Measurements from ENCODE around the gene SMARCAD1. TPM values are rescaled to one million over a fixed set of nuclear protein-coding genes. Genes with fewer than 3 reads are reported as not detected.

The SMARCAD1 gene
- total and polyA plus RNA-seq, 9 of the 15 experiments (the other 6 are each of a cell fraction or from before 2014, with no cell fraction given), result 11.2 to 52.2 (median 34.6) TPM

DNA sequence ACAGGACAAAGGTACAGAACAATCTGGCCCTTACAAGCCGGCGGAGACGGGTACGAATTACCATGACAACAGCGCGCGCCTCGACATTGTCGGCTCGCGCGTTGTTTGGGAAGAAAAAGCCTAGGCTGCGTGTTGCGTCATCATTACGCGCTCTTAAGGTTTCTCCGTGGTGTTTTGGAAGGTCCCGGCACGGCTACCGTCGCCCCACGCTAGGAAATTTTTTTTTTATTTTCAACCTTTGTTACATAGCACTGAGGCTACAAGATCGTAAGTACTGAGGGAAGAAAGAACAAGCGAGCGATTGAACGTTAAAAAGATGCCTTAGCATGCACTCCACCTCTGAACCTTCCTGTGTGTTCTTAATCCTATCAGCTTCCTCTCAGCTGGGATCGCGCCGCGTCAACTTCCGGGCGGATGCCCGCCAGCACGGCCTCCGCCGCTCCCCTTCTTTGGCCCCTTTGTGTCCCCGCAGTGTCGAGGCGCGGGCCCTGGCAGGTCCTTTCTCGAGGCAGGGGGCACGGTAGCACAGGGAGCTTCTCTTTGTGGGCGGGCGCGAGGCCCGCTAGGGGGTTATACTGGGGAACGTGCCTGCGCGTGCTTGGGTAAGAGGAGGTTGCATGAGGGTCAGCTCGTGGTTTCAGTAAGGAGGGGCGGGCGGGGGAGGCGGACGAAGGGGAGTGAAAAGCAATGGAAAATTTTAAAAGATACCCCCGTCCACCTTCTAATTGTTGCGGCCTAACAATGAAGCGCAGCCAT lies at the start of gene SMARCAD1 (continued):
- TF ChIP-seq HDAC3 (IDR thresholded peaks at IDR 0.05; ENCODE audit: borderline replicate concordance, partially characterized antibody), result no peak
- TF ChIP-seq WHSC1 (IDR thresholded peaks at IDR 0.05; ENCODE audit: low read length), result no peak
- TF ChIP-seq, protein P1, sequence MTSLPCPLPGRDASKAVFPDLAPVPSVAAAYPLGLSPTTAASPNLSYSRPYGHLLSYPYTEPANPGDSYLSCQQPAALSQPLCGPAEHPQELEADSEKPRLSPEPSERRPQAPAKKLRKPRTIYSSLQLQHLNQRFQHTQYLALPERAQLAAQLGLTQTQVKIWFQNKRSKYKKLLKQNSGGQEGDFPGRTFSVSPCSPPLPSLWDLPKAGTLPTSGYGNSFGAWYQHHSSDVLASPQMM (CRISPR knock-in tag; IDR thresholded peaks at IDR 0.05), result no peak
- TF ChIP-seq NBN (IDR thresholded peaks at IDR 0.05; ENCODE audit: low read depth), result peak; percentile 84; the same call in 1 of the 2 replicates
- TF ChIP-seq ZSCAN29 (IDR thresholded peaks at IDR 0.05), result no peak
- no peak for TF ChIP-seq FOS (IDR thresholded peaks at IDR 0.05; ENCODE audit: extremely low read depth, insufficient read length)
- no peak for TF ChIP-seq MCM2 (IDR thresholded peaks at IDR 0.05; ENCODE audit: low read depth)
- TF ChIP-seq TCFL5 (CRISPR knock-in tag; conservative IDR thresholded peaks at IDR 0.05), result no peak
- TF ChIP-seq ZC3H8 (IDR thresholded peaks at IDR 0.05), result no peak
- TF ChIP-seq, protein P2, sequence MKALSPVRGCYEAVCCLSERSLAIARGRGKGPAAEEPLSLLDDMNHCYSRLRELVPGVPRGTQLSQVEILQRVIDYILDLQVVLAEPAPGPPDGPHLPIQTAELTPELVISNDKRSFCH (CRISPR knock-in tag; IDR thresholded peaks at IDR 0.05), result no peak
- TF ChIP-seq, protein P2 (tag; IDR thresholded peaks at IDR 0.05), result peak; percentile 49; the same call in 1 of the 2 replicates
- TF ChIP-seq ZNF507 (tag; conservative IDR thresholded peaks at IDR 0.05), result no peak
- no peak for TF ChIP-seq ZNF644 (tag; IDR thresholded peaks at IDR 0.05; ENCODE audit: low read depth)
- TF ChIP-seq, protein P3, sequence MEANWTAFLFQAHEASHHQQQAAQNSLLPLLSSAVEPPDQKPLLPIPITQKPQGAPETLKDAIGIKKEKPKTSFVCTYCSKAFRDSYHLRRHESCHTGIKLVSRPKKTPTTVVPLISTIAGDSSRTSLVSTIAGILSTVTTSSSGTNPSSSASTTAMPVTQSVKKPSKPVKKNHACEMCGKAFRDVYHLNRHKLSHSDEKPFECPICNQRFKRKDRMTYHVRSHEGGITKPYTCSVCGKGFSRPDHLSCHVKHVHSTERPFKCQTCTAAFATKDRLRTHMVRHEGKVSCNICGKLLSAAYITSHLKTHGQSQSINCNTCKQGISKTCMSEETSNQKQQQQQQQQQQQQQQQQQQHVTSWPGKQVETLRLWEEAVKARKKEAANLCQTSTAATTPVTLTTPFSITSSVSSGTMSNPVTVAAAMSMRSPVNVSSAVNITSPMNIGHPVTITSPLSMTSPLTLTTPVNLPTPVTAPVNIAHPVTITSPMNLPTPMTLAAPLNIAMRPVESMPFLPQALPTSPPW (CRISPR knock-in tag; IDR thresholded peaks at IDR 0.05), result peak; percentile 95
- TF ChIP-seq, protein P4, sequence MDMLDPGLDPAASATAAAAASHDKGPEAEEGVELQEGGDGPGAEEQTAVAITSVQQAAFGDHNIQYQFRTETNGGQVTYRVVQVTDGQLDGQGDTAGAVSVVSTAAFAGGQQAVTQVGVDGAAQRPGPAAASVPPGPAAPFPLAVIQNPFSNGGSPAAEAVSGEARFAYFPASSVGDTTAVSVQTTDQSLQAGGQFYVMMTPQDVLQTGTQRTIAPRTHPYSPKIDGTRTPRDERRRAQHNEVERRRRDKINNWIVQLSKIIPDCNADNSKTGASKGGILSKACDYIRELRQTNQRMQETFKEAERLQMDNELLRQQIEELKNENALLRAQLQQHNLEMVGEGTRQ (CRISPR knock-in tag; IDR thresholded peaks at IDR 0.05), result no peak
- TF ChIP-seq TEAD2 (tag; IDR thresholded peaks at IDR 0.05), result no peak
- TF ChIP-seq CC2D1A (IDR thresholded peaks at IDR 0.05), result peak; percentile 69; the same call in 1 of the 2 replicates
- TF ChIP-seq ZNF347 (CRISPR knock-in tag; IDR thresholded peaks at IDR 0.05; ENCODE audit: low read depth), result no peak
- no peak for TF ChIP-seq GABPB2 (CRISPR knock-in tag; conservative IDR thresholded peaks at IDR 0.05)
- TF ChIP-seq ZNF717 (CRISPR knock-in tag; IDR thresholded peaks at IDR 0.05), result no peak
- TF ChIP-seq, protein P5, sequence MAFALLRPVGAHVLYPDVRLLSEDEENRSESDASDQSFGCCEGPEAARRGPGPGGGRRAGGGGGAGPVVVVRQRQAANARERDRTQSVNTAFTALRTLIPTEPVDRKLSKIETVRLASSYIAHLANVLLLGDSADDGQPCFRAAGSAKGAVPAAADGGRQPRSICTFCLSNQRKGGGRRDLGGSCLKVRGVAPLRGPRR (CRISPR knock-in tag; IDR thresholded peaks at IDR 0.05), result no peak
- no peak for TF ChIP-seq IFI16 (CRISPR knock-in tag; IDR thresholded peaks at IDR 0.05)
- TF ChIP-seq, protein P6, sequence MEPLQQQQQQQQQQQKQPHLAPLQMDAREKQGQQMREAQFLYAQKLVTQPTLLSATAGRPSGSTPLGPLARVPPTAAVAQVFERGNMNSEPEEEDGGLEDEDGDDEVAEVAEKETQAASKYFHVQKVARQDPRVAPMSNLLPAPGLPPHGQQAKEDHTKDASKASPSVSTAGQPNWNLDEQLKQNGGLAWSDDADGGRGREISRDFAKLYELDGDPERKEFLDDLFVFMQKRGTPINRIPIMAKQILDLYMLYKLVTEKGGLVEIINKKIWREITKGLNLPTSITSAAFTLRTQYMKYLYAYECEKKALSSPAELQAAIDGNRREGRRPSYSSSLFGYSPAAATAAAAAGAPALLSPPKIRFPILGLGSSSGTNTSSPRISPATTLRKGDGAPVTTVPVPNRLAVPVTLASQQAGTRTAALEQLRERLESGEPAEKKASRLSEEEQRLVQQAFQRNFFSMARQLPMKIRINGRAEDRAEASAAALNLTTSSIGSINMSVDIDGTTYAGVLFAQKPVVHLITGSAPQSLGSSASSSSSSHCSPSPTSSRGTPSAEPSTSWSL (CRISPR knock-in tag; IDR thresholded peaks at IDR 0.05; ENCODE audit: borderline replicate concordance), result no peak

Measured in K562 (cell line).